Thyroid gland (tissue), 4 donors: Measurements from ENCODE around the gene CEACAM4.

ENCODE experiments used
- POLR2A ChIP-seq, 2 donors: fragments of 450-650 bp; IDR thresholded peaks; one replicate each; pipeline ENCODE4 v1.6.1; 2017; ENCODE audit warnings: antibody characterized with exemption in 2 of 2, mild to moderate bottlenecking in 2 of 2, moderate library complexity in 1 of 2
- TF ChIP-seq, protein P1 (sequence below), 6 experiments: fragments of 200-600 bp in 3 of 6; fragments of 450-650 bp in 3 of 6; sonication (generic) in 3 of 6; IDR thresholded peaks; one replicate each; pipeline ENCODE4 v1.5.1; 2016 to 2019; ENCODE audit warnings: antibody characterized with exemption in 6 of 6, mild to moderate bottlenecking in 2 of 6, inconsistent platforms in 1 of 6, moderate library complexity in 1 of 6

DNA sequence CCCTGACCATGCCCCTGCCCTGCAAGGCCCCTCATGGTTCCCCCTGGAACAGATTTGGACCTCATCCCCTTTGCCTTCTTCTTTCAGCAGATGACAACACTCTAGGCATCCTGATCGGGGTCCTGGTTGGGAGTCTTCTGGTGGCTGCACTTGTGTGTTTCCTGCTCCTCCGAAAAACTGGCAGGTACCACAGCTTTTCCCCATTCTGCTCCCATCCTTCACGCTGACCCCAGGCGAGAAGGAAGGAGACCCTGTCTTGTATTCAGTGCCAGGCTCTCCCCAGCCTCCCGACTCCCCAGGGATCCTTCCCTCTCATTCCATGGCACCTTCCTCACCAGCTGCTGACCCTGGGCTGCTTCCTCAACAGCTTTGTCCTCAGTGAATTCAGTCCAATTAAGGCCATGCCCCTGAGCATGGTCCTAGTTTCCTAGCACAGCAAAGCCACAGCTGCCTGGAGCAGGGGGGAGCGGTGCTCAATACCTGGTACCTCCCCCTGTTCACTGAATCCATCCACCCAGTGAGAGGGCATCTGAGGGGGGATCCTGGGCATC lies 42.5 kb downstream of the CEACAM4 start:
- TF ChIP-seq, protein P1, sequence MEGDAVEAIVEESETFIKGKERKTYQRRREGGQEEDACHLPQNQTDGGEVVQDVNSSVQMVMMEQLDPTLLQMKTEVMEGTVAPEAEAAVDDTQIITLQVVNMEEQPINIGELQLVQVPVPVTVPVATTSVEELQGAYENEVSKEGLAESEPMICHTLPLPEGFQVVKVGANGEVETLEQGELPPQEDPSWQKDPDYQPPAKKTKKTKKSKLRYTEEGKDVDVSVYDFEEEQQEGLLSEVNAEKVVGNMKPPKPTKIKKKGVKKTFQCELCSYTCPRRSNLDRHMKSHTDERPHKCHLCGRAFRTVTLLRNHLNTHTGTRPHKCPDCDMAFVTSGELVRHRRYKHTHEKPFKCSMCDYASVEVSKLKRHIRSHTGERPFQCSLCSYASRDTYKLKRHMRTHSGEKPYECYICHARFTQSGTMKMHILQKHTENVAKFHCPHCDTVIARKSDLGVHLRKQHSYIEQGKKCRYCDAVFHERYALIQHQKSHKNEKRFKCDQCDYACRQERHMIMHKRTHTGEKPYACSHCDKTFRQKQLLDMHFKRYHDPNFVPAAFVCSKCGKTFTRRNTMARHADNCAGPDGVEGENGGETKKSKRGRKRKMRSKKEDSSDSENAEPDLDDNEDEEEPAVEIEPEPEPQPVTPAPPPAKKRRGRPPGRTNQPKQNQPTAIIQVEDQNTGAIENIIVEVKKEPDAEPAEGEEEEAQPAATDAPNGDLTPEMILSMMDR (IDR thresholded peaks at IDR 0.05): no peak
- TF ChIP-seq POLR2A (IDR thresholded peaks at IDR 0.05): no peak
